Measurements from ENCODE around the gene ATP5PD.

- TF ChIP-seq CTCF (IDR thresholded peaks at IDR 0.05) (no peak), POLR2A (IDR thresholded peaks at IDR 0.05) (no peak), POLR2AphosphoS5 (IDR thresholded peaks at IDR 0.05) (no peak)
Observed at GRCh38 chr17:75082683-75083082, 35.9 kb upstream of the ATP5PD start.

All from breast epithelium (tissue), 3 donors.